ENCODE measurements around the gene VHLL.
A peak's percentile ranks its signal among the peaks of the same experiment; 100 is the strongest.

VHLL gene

DNA sequence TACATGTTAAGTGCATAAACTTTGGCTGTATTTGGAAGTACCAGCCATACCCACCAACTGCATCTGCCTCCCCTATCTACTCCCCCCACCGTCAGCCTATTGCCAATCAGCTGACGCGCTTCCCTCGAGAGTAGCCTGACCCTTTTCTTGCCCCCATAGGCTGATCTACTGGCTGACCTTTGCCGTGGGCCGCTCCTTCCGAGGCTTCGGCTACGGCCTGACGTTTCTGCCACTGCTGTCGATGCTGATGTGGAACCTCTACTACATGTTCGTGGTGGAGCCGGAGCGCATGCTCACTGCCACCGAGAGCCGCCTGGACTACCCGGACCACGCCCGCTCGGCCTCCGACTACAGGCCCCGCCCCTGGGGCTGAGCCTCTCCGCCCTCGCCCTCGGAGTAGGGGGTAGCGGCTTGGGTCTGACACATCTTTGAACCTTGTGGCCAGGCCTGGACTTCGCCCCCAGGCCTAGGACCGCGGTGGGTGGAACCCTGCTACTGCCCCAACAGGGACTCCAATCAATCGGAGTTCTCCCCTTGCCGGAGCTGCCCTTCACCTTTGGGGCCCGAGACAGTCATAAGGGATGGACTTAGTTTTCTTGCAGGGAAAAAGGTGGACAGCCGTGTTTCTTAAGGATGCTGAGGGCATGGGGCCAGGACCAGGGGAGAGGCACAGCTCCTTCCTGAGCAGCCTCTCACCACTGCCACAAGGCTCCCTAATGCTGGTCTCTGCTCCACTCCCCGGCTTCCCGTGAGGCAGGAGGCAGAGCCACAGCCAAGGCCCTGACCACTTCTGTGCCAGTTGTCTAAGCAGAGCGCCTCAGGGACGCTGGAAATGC is 7.7 kb downstream of the VHLL start:
- TF ChIP-seq, protein P1, sequence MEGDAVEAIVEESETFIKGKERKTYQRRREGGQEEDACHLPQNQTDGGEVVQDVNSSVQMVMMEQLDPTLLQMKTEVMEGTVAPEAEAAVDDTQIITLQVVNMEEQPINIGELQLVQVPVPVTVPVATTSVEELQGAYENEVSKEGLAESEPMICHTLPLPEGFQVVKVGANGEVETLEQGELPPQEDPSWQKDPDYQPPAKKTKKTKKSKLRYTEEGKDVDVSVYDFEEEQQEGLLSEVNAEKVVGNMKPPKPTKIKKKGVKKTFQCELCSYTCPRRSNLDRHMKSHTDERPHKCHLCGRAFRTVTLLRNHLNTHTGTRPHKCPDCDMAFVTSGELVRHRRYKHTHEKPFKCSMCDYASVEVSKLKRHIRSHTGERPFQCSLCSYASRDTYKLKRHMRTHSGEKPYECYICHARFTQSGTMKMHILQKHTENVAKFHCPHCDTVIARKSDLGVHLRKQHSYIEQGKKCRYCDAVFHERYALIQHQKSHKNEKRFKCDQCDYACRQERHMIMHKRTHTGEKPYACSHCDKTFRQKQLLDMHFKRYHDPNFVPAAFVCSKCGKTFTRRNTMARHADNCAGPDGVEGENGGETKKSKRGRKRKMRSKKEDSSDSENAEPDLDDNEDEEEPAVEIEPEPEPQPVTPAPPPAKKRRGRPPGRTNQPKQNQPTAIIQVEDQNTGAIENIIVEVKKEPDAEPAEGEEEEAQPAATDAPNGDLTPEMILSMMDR (conservative IDR thresholded peaks at IDR 0.05; ENCODE audit: low read depth, low read length) = no peak
- peak overlapping the region; percentile 74 for H3K4me3 ChIP-seq (ENCODE audit: low read depth, low read length)
- DNase-seq (ENCODE audit: low read depth) = peak; percentile 89

DNA sequence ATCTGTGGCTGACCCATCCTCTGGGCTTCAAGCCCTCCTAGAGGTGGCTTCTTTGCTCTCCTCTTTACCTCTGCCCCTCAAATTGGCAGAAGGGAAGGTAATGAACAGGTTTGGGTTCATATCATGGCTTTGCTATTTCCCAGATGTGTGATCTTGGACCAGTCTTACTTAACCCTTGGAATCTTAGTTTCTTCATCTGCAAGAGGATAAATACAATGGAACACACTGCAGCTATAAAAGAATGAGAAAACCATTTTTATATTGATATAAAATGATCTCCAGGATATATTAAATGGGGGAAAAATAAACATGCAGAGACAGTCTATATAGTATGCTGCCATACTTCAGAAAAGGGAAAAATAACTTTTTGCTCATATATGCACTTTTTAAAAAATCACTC is 9.2 kb downstream of the VHLL start:
- H3K4me3 ChIP-seq (ENCODE audit: low read depth, low read length) = no peak overlapping the region
- TF ChIP-seq, protein P1 (conservative IDR thresholded peaks at IDR 0.05; ENCODE audit: low read depth, low read length) = no peak
- no peak for DNase-seq (ENCODE audit: low read depth)

DNA sequence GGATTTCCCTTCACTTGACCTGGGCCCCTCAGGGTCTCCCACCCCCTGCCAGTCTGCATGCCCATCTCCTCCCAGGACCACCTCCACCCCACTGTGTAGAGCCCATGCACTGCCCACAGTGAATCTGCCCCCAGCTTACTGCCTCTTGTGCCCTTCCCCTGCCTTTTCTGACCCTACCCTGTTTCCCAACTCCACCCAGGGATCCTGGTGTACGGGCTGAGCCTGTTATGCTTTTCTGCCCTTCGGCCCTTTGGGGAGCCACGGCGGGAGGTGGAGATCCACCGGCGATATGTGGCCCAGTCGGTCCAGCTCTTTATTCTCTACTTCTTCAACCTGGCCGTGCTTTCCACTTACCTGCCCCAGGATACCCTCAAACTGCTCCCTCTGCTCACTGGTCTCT is 13.0 kb downstream of the VHLL start:
- H3K4me3 ChIP-seq (ENCODE audit: low read depth, low read length) = no peak overlapping the region
- DNase-seq (ENCODE audit: low read depth) = no peak
- TF ChIP-seq, protein P1 (conservative IDR thresholded peaks at IDR 0.05; ENCODE audit: low read depth, low read length) = no peak

DNA sequence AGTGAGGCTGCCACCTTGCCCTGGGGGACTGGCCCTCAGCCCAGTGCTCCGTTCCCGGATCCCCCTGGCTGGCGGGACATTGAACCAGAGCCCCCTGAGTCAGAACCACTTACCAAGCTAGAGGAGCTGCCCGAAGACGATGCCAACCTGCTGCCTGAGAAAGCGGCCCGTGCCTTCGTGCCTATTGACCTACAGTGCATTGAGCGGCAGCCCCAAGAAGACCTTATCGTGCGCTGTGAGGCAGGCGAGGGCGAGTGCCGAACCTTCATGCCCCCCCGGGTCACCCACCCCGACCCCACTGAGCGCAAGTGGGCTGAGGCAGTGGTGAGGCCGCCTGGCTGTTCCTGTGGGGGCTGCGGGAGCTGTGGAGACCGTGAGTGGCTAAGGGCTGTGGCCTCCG is 13.7 kb downstream of the VHLL start:
- no peak for DNase-seq (ENCODE audit: low read depth)
- TF ChIP-seq, protein P1 (conservative IDR thresholded peaks at IDR 0.05; ENCODE audit: low read depth, low read length) = no peak
- H3K4me3 ChIP-seq (ENCODE audit: low read depth, low read length) = no peak overlapping the region

DNA sequence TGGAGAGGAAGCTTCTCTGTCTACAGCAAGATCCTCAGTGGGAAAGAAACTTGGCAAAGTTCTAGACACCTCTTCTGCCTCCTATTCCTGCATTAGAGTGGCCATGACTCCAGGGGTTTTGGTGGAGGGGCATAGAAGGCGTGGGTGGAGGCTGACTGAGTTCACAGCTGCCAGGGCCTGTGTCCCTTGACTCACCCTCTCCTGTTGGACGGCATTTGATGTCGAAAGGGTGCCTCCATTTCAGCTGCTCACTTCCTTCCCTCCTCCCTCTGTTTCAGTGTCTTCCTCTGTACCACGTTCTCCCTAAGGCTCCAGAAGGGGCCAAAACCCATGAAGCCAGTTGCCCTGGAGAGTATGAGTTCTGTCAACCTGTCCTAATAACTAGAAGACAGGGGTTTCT is 14.3 kb downstream of the VHLL start:
- TF ChIP-seq, protein P1 (conservative IDR thresholded peaks at IDR 0.05; ENCODE audit: low read depth, low read length) = no peak
- DNase-seq (ENCODE audit: low read depth) = no peak
- no peak overlapping the region for H3K4me3 ChIP-seq (ENCODE audit: low read depth, low read length)

DNA sequence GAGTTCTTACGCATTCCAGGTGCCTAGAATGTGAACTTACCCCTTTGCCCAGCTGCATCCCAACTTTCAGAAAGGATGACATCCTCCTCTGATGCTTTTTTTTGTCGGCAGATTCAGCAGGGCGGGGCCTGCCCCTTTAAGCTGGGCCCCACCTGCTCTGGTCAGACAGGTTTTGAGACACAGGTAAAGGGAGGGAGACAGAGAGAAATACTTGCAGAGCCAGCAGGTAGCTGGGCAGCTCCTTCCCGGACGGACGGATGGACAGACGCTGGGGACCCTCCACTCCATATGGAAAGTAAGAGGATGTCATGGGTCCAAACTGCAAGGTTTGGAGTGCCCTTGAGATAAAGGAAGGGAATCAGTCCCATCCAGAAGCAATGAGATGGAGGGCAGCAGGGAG is 15.0 kb downstream of the VHLL start, which contains the start of gene TMEM79:
Gene TMEM79, plus strand, starts transcription at position 214 of the 400 bp plus-strand sequence. CDS start 902 bp downstream, outside the sequence.
- peak within 1 kb of the TSS; percentile 95 for H3K4me3 ChIP-seq (ENCODE audit: low read depth, low read length)
- DNase-seq (ENCODE audit: low read depth) = no peak
- TF ChIP-seq, protein P1 (conservative IDR thresholded peaks at IDR 0.05; ENCODE audit: low read depth, low read length) = no peak

DNA sequence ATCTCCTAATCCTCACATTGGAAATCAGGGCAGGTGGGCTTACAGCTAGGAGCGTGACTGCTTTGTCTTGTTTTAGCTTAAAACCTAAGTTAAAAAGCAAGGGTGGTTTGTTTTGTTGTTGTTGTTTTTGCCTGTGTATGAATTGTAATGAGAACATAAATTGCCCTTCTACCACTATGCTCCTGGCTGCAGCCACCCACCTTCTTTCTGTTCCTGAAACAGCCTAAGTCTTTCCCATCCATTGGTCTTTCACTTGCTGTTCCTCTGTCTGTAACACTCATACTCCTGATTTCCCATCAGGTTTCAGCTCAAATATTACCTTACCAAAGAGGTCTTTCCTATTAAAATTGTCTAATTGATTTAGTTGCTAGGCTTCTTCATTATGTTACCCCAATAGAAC is 15.6 kb downstream of the VHLL start:
- H3K4me3 ChIP-seq (ENCODE audit: low read depth, low read length) = peak overlapping the region; percentile 95
- TF ChIP-seq, protein P1 (conservative IDR thresholded peaks at IDR 0.05; ENCODE audit: low read depth, low read length) = no peak
- no peak for DNase-seq (ENCODE audit: low read depth)
